ENCODE results near the gene KCNH2.

DNA sequence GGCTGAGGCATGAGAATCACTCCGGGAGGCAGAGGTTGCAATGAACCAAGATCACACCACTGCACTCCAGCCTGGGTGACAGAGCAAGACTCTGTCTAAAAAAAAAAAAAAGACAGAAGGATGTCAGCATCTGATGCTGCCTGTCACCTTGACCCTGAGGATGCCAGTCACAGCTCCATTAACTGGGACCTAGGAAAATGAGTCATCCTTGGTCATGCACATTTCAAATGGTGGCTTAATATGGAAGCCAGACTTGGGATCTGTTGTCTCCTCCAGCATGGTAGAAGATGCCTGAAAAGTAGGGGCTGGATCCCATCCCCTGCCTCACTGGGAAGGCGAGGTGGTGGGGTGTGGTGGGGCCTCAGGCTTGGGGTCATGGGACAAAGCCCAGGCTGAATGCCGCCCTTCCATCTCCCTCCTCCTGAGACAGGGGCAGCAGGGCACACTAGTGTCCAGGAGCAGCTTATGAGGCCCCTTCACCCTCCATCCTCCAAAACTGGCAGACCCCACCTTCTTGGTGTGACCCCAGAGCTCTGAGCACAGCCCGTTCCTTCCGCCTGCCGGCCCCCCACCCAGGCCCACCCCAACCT is 14.0 kb upstream of the KCNH2 start:
- TF ChIP-seq, protein P1, sequence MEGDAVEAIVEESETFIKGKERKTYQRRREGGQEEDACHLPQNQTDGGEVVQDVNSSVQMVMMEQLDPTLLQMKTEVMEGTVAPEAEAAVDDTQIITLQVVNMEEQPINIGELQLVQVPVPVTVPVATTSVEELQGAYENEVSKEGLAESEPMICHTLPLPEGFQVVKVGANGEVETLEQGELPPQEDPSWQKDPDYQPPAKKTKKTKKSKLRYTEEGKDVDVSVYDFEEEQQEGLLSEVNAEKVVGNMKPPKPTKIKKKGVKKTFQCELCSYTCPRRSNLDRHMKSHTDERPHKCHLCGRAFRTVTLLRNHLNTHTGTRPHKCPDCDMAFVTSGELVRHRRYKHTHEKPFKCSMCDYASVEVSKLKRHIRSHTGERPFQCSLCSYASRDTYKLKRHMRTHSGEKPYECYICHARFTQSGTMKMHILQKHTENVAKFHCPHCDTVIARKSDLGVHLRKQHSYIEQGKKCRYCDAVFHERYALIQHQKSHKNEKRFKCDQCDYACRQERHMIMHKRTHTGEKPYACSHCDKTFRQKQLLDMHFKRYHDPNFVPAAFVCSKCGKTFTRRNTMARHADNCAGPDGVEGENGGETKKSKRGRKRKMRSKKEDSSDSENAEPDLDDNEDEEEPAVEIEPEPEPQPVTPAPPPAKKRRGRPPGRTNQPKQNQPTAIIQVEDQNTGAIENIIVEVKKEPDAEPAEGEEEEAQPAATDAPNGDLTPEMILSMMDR (conservative IDR thresholded peaks at IDR 0.05; ENCODE audit: low read depth, low read length), result no peak
- no peak for TF ChIP-seq EZH2 (IDR thresholded peaks at IDR 0.05; ENCODE audit: low read length, unreplicated experiment)
- TF ChIP-seq EZH2phosphoT487 (IDR thresholded peaks at IDR 0.05; ENCODE audit: borderline replicate concordance, low read length), result no peak
